RWPE2 (cell line): ENCODE results near the gene TMEM221.

ENCODE experiments used
- ATAC-seq: fragments of 200-7000 bp; cut with Tn5 transposase; 3 replicates; pipeline ENCODE4 v1.9.1; 2021; ENCODE audit warnings: low read depth
- DNase-seq: peaks from one replicate; pipeline ENCODE4 v3.0.0-alpha.2; 2020; ENCODE audit warnings: low spot score
- H3K27ac ChIP-seq: fragments of 450-650 bp; 2 replicates; pipeline ENCODE4 v1.5.1; 2017; ENCODE audit warnings: mild to moderate bottlenecking; ENCODE audit not compliant: poor library complexity, severe bottlenecking
- H3K27me3 ChIP-seq: fragments of 250-450 bp; sonication (Bioruptor Pico); 2 replicates; pipeline ENCODE4 v1.5.1; 2021; ENCODE audit warnings: mild to moderate bottlenecking, moderate library complexity; ENCODE audit not compliant: insufficient read depth, poor library complexity, severe bottlenecking
- H3K36me3 ChIP-seq: fragments of 250-450 bp; sonication (Bioruptor Pico); 2 replicates; pipeline ENCODE4 v1.5.1; 2020; ENCODE audit warnings: low read depth, mild to moderate bottlenecking, moderate library complexity
- H3K4me1 ChIP-seq: fragments of 250-450 bp; sonication (Bioruptor Pico); 2 replicates; pipeline ENCODE4 v1.5.1; 2021; ENCODE audit warnings: mild to moderate bottlenecking, moderate library complexity; ENCODE audit not compliant: insufficient read depth, poor library complexity, severe bottlenecking
- H3K4me3 ChIP-seq: fragments of 250-450 bp; sonication (Bioruptor Pico); 2 replicates; pipeline ENCODE4 v1.5.1; 2021; ENCODE audit warnings: mild to moderate bottlenecking, moderate library complexity; ENCODE audit not compliant: severe bottlenecking
- H3K9me3 ChIP-seq: fragments of 250-450 bp; sonication (Bioruptor Pico); 2 replicates; pipeline ENCODE4 v1.5.1; 2021; ENCODE audit warnings: mild to moderate bottlenecking, moderate library complexity; ENCODE audit not compliant: severe bottlenecking
- TF ChIP-seq, protein P1 (sequence below): fragments of 450-650 bp; IDR thresholded peaks from one replicate; pipeline ENCODE4 v1.5.1; 2017; ENCODE audit warnings: mild to moderate bottlenecking, moderate library complexity; ENCODE audit not compliant: poor library complexity, severe bottlenecking

Gene TMEM221

GRCh38 chr19:17405250-17406045 is 43.0 kb downstream of the TMEM221 start, which contains the start of gene BST2:
Gene BST2 (minus strand): TSS chr19:17405630. CDS start chr19:17405575, 55 bp downstream.
- Histone ChIP-seq H3K27ac (peak within 1 kb of the TSS; percentile 30), H3K27me3 (no peaks in the 10 kb centered on the region), H3K4me3 (peak within 1 kb of the TSS; percentile 29), H3K36me3 (no peaks in the 10 kb centered on the region), H3K4me1 (no peaks in the 10 kb centered on the region), H3K9me3 (no peaks in the 10 kb centered on the region)
- DNase-seq, result no peak
- ATAC-seq, result peak; percentile 87
- TF ChIP-seq, protein P1, sequence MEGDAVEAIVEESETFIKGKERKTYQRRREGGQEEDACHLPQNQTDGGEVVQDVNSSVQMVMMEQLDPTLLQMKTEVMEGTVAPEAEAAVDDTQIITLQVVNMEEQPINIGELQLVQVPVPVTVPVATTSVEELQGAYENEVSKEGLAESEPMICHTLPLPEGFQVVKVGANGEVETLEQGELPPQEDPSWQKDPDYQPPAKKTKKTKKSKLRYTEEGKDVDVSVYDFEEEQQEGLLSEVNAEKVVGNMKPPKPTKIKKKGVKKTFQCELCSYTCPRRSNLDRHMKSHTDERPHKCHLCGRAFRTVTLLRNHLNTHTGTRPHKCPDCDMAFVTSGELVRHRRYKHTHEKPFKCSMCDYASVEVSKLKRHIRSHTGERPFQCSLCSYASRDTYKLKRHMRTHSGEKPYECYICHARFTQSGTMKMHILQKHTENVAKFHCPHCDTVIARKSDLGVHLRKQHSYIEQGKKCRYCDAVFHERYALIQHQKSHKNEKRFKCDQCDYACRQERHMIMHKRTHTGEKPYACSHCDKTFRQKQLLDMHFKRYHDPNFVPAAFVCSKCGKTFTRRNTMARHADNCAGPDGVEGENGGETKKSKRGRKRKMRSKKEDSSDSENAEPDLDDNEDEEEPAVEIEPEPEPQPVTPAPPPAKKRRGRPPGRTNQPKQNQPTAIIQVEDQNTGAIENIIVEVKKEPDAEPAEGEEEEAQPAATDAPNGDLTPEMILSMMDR, result no peak

DNA sequence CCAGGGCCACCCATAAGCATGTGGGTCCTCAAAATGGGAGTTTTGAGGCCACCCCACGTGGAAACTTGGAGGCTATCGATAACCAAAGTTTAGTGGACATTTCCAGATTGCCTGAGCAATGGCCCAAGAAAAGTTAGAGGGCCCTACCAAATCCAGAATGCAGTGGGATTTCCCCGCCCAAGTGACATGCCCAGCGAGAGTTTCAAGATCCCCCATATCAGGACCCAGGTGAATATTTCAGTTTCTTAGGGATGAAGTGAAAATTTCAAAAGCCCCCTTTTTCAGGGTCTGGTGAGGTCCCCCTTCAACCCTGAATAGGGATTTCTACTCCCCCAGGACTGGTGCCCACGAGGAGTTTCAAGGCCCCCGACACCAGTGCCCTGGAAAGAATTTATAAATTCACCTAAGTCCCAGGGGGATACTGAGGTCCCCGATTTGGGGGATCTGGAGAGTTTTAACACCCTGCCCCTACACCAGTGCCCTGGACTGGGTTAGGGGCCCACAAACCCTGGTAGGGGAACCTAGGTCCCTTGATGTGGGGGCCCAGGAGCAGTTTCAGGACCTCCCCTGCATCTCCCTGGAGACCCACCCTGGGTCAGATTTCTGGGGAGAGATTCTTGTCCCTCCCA is 43.7 kb downstream of the TMEM221 start:
- DNase-seq, result no peak
- Histone ChIP-seq H3K27ac (peak overlapping the region; percentile 30), H3K4me3 (peak overlapping the region; percentile 29), H3K9me3 (no peaks in the 10 kb centered on the region), H3K4me1 (no peaks in the 10 kb centered on the region), H3K27me3 (no peaks in the 10 kb centered on the region), H3K36me3 (no peaks in the 10 kb centered on the region)
- ATAC-seq, result no peak
- TF ChIP-seq, protein P1, result no peak

DNA sequence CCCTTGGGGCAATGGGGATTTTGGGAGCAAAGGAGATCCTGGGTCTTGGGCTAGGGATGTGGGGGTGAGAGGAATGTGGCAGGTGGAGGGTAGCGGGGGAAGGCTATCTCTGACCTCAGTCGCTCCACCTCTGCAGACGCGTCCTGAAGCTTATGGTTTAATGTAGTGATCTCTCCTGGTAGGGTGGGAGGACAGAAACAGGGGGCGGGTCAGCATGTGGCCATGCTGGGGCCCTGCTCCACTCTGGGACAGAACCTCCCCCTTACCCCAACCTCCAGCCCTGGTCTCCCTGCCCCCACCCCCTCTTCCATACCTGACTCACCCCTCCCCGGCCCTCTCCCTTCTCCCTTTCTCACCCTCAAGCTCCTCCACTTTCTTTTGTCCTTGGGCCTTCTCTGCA is 44.5 kb downstream of the TMEM221 start:
- H3K4me1 ChIP-seq, result no peaks in the 10 kb centered on the region
- DNase-seq, result no peak
- H3K27ac ChIP-seq, result no peak overlapping the region
- H3K9me3 ChIP-seq, result no peaks in the 10 kb centered on the region
- TF ChIP-seq, protein P1, result no peak
- no peaks in the 10 kb centered on the region for H3K27me3 ChIP-seq
- H3K4me3 ChIP-seq, result no peak overlapping the region
- H3K36me3 ChIP-seq, result no peaks in the 10 kb centered on the region
- ATAC-seq, result no peak

DNA sequence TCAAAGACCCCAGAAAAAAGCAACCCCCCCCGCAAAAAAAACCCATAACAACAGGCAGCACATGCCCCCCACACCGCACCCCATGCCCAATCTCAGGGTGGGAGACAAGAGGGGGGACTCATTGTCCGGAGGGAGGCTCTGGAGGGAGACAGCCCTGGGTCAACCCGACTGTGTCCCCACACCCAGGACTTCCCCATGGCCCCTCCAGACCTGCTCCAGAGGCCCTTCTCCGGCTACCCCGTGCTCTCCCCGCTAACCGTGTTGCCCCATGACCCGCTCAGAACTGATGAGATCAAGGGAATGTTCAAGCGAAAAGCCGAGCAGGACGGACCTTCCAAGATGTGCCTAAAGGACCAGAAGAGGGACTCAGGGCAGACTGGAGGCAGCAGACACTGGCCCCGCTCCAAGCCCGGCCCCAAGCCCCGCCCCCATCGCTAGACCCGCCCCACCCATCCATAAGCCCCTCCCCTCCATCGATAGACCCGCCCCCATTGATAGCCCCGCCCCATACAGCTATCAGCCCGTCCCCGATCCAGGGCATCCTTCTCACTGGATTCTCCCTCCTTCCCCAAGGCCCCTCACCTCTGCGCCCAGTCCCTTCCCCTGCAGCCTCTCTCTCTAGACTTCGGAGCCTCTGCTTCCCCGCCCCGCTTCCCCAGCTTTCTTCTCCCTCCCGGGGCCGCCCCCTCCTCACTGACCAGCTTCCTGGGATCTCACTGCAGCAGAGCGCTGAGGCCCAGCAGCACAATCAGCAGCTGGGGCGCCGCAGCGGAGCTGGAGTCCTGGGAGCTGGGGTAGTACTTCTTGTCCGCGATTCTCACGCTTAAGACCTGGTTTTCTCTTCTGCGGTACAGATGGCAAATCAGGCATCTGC is 45.2 kb downstream of the TMEM221 start:
- DNase-seq (no peak), ATAC-seq (peak; percentile 37; the same call in 2 of the 3 replicates)
- TF ChIP-seq, protein P1, result no peak
- Histone ChIP-seq H3K9me3 (no peaks in the 10 kb centered on the region), H3K4me1 (no peaks in the 10 kb centered on the region), H3K27me3 (no peaks in the 10 kb centered on the region), H3K4me3 (no peak overlapping the region), H3K36me3 (no peaks in the 10 kb centered on the region), H3K27ac (no peak overlapping the region)
